Measurements from ENCODE around the gene NEGR1.

NEGR1 gene

GRCh38 chr1:72119491-72119890 is 162.8 kb downstream of the NEGR1 start:
- DNase-seq, result no peak

- DNase-seq, result no peak
Observed at GRCh38 chr1:72117621-72118020, 164.7 kb downstream of the NEGR1 start.

DNA sequence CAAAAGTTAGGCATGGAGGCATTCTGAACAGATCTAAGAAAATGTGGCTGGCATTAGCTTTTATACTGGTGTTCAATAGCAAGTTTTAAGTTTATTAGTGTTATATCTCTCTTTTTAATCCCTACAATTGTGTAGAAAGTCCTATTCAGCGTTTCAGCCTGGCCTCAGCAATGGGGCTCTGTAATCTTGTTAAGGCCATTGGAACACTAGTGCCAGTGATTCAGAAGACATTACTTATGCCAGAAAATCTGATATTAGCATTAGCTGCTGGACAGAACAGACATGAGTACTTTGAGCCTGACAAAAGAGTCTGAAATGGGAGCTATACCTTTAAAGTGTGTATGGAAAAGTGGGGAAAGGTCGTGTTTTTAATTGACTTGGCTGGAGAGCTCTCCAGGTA is 167.0 kb downstream of the NEGR1 start:
- DNase-seq, result no peak

- no peak for DNase-seq
Observed at GRCh38 chr1:72111662-72112061, 170.7 kb downstream of the NEGR1 start.

GRCh38 chr1:72109916-72110315 is 172.4 kb downstream of the NEGR1 start:
- DNase-seq, result no peak

GRCh38 chr1:72105201-72105600 is 177.1 kb downstream of the NEGR1 start:
- no peak for DNase-seq

GRCh38 chr1:72101840-72102632 is 180.3 kb downstream of the NEGR1 start:
- no peak for DNase-seq

- DNase-seq, result no peak
Observed at GRCh38 chr1:72100771-72101170, 181.6 kb downstream of the NEGR1 start.

DNA sequence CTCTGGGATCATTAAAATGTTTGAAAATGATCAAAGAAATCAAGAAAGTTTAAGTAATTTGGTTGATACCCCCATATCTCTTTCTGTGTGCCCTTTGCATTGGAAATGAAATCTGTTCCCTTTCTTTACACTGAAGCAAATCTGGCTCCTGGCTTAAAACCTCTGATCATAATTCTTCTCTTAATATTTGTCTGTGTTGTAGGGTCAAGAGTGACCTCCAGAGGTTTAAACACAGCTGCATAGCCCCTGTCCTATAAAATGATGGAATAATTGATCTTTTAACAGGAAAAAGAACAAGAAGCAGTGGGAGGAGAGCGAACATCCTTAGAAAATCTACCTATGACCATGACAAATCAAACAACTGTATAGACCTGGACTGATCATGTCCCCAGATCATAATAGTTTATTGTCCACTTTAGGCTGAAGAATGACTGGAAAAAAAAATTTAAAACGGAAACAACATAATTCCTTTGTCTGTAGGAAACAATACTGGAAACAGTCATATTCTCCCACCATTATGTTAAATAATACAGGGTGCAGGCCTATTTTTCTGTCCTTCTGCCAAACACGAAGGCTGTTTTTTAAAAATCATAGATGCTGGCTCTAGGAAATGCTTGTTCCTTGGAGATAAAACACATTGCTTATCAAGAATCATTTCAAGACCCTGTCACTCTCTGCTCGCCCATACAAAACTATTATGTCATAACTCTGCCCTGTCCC is 184.3 kb downstream of the NEGR1 start:
- no peak for DNase-seq

DNA sequence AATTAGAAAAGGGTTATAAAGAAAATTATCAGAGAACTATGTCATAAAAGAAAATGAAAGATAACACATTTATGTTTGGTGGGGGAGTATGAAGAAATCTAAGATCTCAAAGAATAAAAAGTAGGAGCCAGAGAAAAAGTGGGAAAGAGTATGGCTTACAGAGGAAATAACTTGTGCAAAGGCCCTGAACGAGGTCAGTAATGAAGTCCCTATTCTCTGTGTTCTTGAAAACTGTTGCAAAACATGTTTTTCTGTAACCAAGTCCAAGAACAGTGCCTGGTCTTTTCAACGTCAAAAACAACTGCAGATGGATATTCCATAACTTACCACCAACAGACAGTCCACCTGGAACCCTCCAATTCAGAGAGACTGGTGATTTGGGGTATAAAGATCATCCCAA is 188.1 kb downstream of the NEGR1 start:
- DNase-seq, result no peak

GRCh38 chr1:72086394-72086793 is 195.9 kb downstream of the NEGR1 start:
- DNase-seq, result no peak

DNA sequence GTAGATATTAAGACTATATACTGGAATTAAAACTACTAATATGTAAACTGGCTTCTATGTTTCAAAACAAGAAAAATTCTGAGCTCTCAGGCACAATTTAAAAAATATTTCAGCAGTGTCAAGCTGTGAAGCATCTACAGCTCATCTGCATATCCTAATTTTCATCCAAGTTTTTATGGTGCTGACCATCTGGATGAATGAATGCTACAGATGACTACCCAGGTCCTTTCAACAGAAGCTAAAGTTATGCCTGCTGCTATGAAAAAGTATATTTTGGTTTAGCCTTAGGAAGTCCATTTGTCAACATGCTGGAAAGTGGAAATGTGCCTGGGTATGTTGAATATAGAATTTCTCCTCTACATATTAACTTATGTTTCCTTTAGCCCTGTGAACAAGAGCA is 206.9 kb downstream of the NEGR1 start:
- no peak for DNase-seq

DNA sequence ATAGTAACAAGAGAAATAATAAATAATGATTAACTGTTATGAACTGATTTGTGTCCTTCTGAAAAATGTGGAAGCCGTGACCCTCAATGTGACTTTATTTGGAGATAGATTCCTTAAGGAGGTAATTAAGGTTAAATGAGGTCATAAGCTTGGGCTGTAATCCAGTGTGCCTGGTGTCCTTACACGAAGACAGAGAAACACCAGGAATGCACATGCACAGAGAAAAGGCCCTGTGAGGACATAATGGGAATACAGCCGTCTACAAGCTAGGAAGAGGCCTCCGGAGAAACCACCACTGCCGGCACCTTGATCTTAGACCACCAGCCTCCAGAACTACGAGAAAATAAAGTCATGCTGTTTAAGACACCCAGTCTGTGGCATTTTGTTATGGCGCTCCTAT is 215.9 kb downstream of the NEGR1 start:
- no peak for DNase-seq

DNA sequence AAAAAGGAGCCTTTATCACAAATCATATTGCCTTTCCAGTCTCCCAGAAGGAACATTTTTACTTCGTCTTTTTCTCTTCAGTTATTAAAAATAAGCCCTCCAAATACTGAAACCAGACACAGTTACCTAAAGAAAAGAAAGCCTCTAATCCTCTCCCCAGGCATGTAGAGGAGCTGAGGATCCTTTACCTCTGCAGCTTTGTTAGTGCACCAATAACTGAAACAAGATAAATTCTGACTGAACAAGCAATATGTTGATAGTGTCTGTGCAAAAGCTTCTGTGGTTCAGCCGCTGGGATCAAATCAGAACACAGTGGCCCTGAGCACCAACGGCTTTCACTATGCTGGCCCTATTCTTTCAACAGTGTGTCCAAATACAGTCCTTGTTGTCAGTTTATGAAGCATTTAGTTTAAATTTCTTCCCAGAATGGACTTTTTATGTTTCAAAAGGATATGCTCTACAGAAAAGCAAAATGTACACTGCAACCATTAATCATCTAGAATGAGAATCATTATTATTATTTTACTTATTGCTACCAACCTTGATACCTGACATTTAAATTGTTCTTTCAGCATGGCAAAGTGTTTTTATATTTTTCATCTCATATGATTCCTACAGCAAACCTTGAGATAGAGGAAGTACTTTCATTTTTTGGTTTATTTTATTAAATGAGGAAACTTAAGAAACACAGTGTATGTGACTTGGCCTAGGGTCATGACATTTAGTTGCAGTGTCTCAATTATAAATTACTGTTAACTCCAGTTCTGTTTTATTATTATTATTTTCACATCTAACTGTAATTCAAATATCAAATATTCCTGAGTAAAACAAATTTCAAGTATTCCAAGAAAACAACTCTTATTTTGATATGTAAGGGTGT is 217.9 kb downstream of the NEGR1 start:
- DNase-seq, result peak in 4 of 51 donors; percentile 1 to 8 (median 3)

- no peak for DNase-seq
Observed at GRCh38 chr1:72063364-72064044, 218.8 kb downstream of the NEGR1 start.

- DNase-seq, result no peak
Observed at GRCh38 chr1:72062584-72062983, 219.8 kb downstream of the NEGR1 start.

- no peak for DNase-seq
Observed at GRCh38 chr1:72060466-72061245, 221.7 kb downstream of the NEGR1 start.

DNA sequence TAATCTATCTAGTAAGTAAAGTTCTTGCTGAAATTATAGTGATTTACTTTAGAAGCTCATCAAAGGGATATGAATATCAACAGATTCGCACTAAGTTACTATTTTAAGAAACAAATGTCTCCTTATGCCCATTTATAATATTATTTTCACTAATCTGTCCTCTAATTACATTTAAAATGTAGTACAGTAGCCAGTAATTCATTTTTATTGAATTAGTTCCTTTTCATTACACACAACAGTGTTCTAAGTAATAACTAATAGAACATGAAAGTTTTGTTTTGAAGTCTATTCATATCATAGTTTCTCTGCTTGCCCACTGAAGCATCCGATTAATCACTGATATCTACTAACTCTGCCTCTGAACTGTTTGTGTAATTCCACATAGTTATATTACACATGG is 225.8 kb downstream of the NEGR1 start:
- DNase-seq, result no peak

DNA sequence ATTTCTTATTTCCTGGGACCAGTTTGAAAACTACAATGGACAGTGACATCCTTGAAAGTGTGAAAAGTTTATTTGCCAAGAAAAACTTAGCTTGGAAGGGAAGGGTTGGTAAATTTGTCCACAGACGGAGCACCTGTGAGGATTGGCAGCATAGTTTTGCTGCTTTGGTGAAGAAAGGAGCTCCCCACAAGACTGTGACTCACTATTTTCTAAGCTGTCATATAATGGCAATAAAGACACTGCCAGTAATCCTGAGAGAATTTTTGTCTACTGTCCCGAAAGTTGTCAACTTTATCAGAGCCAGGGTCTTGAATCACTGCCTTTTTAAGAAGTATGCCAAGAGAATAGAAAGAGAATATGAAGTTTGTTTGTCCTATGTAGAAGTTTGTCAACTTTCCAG is 230.8 kb downstream of the NEGR1 start:
- DNase-seq, result no peak

GRCh38 chr1:72050551-72050950 is 231.8 kb downstream of the NEGR1 start:
- no peak for DNase-seq

Data from hypothalamus (tissue), 51 donors.